HEK293 (cell line): Measurements from ENCODE around the gene ZBTB21.

Experiments used
- OSR2 ChIP-seq: fragments of 450-650 bp; formaldehyde crosslinking; IDR thresholded peaks from 2 replicates; pipeline ENCODE4 v1.5.1; 2016; ENCODE audit warnings: missing biosample characterization, missing genetic modification characterization
- ZFP41 ChIP-seq: fragments of 450-650 bp; formaldehyde crosslinking; IDR thresholded peaks from 2 replicates; pipeline ENCODE4 v1.5.1; 2016; ENCODE audit warnings: missing biosample characterization, missing genetic modification characterization, borderline replicate concordance
- ZNF202 ChIP-seq: fragments of 450-650 bp; formaldehyde crosslinking; IDR thresholded peaks from 2 replicates; pipeline ENCODE4 v1.5.1; 2016; ENCODE audit warnings: missing biosample characterization, missing genetic modification characterization, borderline replicate concordance
- ZNF274 ChIP-seq, 2 experiments: fragments of 200-500 bp in 1 of 2; fragments of 450-650 bp in 1 of 2; sonication (Bioruptor generic) in 1 of 2; formaldehyde crosslinking in 1 of 2; IDR thresholded peaks; 2 replicates each; pipeline versions ENCODE4 v1.5.1 to v1.6.1; 2014 to 2016; ENCODE audit warnings: borderline replicate concordance in 1 of 2, inconsistent platforms in 1 of 2, low read length in 1 of 2, missing biosample characterization in 1 of 2, missing genetic modification characterization in 1 of 2
- ZNF350 ChIP-seq: fragments of 450-650 bp; formaldehyde crosslinking; IDR thresholded peaks from 2 replicates; pipeline ENCODE4 v1.5.0; 2017; ENCODE audit warnings: missing biosample characterization, mild to moderate bottlenecking, missing genetic modification characterization
- ZNF354C ChIP-seq: fragments of 450-650 bp; formaldehyde crosslinking; IDR thresholded peaks from 2 replicates; pipeline ENCODE4 v1.5.1; 2016; ENCODE audit warnings: missing biosample characterization, missing genetic modification characterization, low read depth, borderline replicate concordance
- ZNF423 ChIP-seq: fragments of 450-650 bp; formaldehyde crosslinking; IDR thresholded peaks from 2 replicates; pipeline ENCODE4 v1.5.1; 2016; ENCODE audit warnings: missing biosample characterization, missing genetic modification characterization
- ZNF664 ChIP-seq: fragments of 450-650 bp; formaldehyde crosslinking; IDR thresholded peaks from 2 replicates; pipeline ENCODE4 v1.5.1; 2016; ENCODE audit warnings: missing biosample characterization, missing genetic modification characterization
- ZNF777 ChIP-seq: fragments of 450-650 bp; formaldehyde crosslinking; IDR thresholded peaks from 2 replicates; pipeline ENCODE4 v1.5.1; 2017; ENCODE audit warnings: missing biosample characterization, missing genetic modification characterization, borderline replicate concordance
- ZNF792 ChIP-seq: fragments of 450-650 bp; formaldehyde crosslinking; IDR thresholded peaks from 2 replicates; pipeline ENCODE4 v1.5.1; 2016; ENCODE audit warnings: missing biosample characterization, missing genetic modification characterization
- TF ChIP-seq, protein P1 (sequence below): fragments of 450-650 bp; formaldehyde crosslinking; IDR thresholded peaks from 2 replicates; pipeline ENCODE4 v1.5.1; 2016; ENCODE audit warnings: missing biosample characterization, missing genetic modification characterization, low read depth
- TF ChIP-seq, protein P2 (sequence below): fragments of 450-650 bp; formaldehyde crosslinking; IDR thresholded peaks from 2 replicates; pipeline ENCODE4 v1.5.1; 2016; ENCODE audit warnings: missing biosample characterization, missing genetic modification characterization
- TF ChIP-seq, protein P3 (sequence below): fragments of 450-650 bp; formaldehyde crosslinking; IDR thresholded peaks from 2 replicates; pipeline ENCODE4 v1.5.1; 2016; ENCODE audit warnings: missing biosample characterization, missing genetic modification characterization
- TF ChIP-seq, protein P4 (sequence below): fragments of 450-650 bp; formaldehyde crosslinking; IDR thresholded peaks from 2 replicates; pipeline ENCODE4 v1.5.1; 2016; ENCODE audit warnings: missing biosample characterization, missing genetic modification characterization

DNA sequence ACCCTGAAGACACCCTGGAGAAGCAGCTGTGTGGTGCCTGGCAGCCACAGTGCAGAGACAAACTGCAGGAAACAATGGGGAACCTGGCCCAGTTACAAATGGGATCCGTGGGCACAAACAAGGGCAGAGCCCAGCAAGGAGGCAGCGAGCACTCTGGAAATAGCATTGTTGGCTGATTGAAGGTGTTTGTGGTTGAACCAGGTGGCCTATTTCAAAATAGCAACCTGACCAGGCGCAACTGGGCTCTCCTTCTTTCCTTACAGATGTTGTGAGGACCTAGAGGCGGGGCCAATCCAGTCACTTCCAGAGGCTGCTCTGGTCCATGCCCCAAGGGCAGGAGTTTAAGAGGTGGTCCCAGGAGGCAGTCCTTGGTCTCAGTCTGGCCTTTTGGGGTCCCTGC is 21.7 kb upstream of the ZBTB21 start:
- TF ChIP-seq, protein P1, sequence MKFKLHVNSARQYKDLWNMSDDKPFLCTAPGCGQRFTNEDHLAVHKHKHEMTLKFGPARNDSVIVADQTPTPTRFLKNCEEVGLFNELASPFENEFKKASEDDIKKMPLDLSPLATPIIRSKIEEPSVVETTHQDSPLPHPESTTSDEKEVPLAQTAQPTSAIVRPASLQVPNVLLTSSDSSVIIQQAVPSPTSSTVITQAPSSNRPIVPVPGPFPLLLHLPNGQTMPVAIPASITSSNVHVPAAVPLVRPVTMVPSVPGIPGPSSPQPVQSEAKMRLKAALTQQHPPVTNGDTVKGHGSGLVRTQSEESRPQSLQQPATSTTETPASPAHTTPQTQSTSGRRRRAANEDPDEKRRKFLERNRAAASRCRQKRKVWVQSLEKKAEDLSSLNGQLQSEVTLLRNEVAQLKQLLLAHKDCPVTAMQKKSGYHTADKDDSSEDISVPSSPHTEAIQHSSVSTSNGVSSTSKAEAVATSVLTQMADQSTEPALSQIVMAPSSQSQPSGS, result no peak
- TF ChIP-seq, protein P2, sequence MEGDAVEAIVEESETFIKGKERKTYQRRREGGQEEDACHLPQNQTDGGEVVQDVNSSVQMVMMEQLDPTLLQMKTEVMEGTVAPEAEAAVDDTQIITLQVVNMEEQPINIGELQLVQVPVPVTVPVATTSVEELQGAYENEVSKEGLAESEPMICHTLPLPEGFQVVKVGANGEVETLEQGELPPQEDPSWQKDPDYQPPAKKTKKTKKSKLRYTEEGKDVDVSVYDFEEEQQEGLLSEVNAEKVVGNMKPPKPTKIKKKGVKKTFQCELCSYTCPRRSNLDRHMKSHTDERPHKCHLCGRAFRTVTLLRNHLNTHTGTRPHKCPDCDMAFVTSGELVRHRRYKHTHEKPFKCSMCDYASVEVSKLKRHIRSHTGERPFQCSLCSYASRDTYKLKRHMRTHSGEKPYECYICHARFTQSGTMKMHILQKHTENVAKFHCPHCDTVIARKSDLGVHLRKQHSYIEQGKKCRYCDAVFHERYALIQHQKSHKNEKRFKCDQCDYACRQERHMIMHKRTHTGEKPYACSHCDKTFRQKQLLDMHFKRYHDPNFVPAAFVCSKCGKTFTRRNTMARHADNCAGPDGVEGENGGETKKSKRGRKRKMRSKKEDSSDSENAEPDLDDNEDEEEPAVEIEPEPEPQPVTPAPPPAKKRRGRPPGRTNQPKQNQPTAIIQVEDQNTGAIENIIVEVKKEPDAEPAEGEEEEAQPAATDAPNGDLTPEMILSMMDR (tag by site-specific recombination), result no peak
- TF ChIP-seq ZNF777 (no peak), ZNF664 (tag by site-specific recombination) (no peak), OSR2 (tag by site-specific recombination) (no peak), ZNF354C (tag by site-specific recombination) (no peak), ZFP41 (no peak), ZNF423 (tag by site-specific recombination) (no peak), ZNF202 (tag by site-specific recombination) (no peak), ZNF792 (tag by site-specific recombination) (no peak), ZNF350 (tag by site-specific recombination) (no peak), ZNF274 (IDR thresholded peaks at IDR 0.05; ENCODE audit: low read length) (no peak), ZNF274 (tag by site-specific recombination; IDR thresholded peaks at IDR 0.05; ENCODE audit: borderline replicate concordance) (no peak)
- TF ChIP-seq, protein P3, sequence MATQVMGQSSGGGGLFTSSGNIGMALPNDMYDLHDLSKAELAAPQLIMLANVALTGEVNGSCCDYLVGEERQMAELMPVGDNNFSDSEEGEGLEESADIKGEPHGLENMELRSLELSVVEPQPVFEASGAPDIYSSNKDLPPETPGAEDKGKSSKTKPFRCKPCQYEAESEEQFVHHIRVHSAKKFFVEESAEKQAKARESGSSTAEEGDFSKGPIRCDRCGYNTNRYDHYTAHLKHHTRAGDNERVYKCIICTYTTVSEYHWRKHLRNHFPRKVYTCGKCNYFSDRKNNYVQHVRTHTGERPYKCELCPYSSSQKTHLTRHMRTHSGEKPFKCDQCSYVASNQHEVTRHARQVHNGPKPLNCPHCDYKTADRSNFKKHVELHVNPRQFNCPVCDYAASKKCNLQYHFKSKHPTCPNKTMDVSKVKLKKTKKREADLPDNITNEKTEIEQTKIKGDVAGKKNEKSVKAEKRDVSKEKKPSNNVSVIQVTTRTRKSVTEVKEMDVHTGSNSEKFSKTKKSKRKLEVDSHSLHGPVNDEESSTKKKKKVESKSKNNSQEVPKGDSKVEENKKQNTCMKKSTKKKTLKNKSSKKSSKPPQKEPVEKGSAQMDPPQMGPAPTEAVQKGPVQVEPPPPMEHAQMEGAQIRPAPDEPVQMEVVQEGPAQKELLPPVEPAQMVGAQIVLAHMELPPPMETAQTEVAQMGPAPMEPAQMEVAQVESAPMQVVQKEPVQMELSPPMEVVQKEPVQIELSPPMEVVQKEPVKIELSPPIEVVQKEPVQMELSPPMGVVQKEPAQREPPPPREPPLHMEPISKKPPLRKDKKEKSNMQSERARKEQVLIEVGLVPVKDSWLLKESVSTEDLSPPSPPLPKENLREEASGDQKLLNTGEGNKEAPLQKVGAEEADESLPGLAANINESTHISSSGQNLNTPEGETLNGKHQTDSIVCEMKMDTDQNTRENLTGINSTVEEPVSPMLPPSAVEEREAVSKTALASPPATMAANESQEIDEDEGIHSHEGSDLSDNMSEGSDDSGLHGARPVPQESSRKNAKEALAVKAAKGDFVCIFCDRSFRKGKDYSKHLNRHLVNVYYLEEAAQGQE (tag by site-specific recombination), result no peak
- TF ChIP-seq, protein P4, sequence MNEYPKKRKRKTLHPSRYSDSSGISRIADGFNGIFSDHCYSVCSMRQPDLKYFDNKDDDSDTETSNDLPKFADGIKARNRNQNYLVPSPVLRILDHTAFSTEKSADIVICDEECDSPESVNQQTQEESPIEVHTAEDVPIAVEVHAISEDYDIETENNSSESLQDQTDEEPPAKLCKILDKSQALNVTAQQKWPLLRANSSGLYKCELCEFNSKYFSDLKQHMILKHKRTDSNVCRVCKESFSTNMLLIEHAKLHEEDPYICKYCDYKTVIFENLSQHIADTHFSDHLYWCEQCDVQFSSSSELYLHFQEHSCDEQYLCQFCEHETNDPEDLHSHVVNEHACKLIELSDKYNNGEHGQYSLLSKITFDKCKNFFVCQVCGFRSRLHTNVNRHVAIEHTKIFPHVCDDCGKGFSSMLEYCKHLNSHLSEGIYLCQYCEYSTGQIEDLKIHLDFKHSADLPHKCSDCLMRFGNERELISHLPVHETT (tag by site-specific recombination), result no peak
